M059J (cell line): Measurements from ENCODE around the gene TUBB4A. TPM values are rescaled to one million over a fixed set of nuclear protein-coding genes. Genes with fewer than 3 reads are reported as not detected.

Experiments
- DNase-seq: peaks from one replicate; pipeline ENCODE4 v3.0.0-alpha.2; 2012; ENCODE audit warnings: low read depth
- total RNA-seq: library from RNA; depleted of rRNA; stranded (reverse); fragments of >200 nt; shearing (Covaris generic); gene quantifications from 2 replicates; pipeline ENCODE4 v1.2.3, GENCODE V29; 2014

TUBB4A gene
- total RNA-seq, 1 experiment from 2014 or later: 0.20 TPM

DNA sequence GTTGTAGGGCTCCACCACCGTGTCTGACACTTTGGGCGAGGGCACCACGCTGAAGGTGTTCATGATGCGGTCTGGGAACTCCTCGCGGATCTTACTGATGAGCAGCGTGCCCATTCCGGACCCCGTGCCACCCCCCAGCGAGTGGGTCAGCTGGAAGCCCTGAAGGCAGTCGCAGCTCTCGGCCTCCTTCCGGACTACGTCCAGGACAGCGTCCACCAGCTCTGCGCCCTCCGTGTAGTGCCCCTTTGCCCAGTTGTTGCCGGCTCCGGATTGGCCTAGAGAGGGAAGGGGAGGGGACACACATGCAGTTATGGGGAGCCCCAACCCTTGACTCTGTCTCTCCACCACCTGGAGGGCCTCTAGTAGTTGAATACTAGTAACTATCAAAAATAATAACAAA is 6.2 kb downstream of the TUBB4A start:
- no peak for DNase-seq

DNA sequence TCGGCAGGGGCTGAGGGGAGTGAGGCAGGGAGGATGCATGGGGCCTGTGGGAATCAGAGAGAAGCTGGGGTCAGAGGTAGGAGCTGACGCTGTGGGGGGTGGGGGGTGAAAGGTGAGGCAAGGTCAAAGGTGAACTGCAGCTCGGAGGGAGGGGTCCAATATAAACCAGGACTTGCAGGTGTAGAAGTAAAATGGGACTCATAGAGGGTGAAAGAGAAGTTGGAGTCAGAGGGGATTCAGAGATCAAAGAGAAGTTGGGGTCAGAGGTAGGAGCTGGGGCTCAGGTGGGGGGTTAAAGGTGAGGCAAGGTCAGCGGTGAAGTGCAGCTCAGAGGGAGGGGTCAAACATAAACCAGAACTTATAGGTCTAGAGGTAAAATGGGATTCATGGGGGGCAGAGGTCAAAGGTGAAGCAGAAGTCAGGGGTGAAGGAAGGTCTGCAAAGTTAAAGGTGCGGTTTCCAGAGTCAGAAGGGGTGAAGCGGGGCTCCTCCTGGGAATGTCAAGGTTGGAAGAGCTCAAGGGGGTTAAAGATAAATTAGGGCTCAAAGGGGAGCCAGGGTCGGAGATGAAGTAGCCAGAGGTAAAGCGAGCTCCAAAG is 7.6 kb downstream of the TUBB4A start:
- DNase-seq: no peak

DNA sequence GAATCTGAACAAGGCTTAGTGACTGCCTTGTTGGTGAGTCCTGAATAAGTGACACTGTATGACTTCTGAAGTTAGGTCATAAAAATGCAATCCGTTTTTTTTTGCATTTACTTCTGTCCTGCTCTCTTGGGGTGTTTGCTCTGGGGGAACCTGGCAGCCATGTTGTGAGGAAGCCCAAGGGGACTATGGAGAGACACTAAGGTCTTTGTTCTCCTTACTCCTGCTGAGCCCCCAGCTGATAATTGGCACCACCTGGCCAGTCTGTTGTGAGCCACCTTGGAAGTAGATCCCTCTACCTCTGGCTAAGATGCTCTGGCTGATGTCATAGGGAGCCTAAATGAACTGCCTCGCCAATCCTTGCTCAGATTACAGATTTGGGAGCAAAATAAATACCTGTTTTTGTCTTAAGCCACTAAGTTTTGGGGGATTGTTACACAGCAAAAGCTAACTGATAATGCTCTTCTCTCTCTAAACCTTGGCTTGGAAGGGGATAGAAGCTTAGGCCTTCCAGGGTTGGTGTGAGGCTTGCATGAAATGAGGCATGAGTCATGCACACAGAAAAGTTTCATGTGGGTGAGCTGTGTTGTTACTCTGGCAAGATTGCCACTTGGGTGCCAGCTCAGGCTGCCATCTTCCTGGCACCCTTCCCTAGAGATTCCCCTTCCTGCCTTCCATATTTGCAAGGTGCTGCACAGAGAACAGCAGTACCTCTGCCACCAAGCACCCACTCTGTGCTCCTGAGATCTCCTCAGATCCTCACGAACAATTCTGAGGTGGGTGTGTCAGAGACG is 10.1 kb downstream of the TUBB4A start:
- DNase-seq: peak; percentile 51

DNA sequence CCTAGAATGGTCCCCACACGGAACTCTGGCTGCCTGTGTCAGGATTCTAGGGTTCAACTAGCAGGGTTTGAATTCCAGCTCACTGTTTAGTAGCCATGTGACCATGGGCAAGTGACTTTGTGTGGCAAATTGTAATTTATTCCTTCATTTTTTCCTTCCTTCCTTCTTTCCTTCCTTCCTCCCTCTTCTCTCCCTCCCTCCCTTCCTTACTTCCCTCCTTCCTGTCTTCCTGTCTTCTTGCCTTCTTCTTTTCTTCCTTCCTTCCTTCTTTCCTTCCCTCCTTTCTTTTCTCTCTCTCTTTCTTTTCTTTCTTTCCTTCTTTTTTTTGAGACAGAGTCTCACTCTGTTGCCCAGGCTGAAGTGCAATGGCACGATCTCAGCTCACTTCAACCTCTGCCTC is 12.0 kb downstream of the TUBB4A start:
- no peak for DNase-seq

DNA sequence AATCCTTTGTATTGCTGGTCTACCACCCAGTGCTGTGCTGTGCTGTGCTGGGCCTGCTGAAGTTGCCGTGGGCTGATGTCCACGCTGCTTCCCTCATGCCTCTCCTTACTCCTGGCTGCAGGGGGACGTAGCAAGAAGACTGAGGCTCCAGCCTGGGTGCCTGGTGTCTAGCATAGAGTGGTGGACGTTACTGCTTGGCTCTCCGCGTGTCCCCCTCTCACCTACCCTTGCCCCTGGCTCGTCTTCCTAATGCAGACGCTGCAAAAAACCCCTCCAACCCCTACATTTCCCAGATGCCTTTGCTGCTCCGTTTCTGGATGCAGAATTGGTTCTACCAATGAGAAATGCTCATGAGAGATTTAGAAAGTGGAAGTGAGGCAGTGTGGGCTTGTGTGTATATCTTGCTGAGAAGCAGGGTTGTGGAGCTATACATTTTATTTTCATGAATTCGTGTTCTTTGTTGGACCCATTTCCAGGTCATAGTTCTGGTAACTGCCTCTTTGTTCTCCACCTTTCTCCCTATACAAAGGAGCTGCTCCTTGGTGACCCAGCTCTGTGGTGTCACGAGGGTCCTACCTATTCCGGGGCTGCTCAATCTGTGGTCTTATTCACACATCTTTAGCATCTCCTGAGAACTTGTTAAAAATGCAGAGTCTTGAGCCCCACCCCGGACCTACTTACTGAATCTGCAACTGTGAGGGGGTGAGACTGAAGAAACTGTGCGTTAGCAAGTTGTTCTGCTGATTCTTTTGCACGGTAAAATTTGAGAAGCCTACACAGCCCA is 12.6 kb downstream of the TUBB4A start:
- no peak for DNase-seq

DNA sequence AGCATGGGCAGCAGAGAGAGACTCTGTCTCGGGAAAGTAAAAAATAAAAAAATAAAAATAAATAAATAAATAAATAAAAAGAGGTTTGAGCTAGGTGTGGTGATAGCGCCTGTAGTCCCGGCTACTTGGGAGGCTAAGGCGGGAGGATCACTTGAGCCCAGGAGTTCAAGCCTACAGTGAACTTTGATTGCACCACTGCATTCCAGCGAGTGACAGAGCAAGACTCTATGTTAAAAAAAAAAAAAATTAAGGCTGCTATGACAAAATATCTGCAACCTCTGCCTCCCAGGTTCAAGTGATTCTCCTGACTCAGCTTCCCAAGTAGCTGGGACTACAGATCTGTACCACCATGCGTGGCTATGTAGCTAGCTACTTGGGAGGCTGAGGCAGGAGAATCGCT is 17.3 kb downstream of the TUBB4A start:
- DNase-seq: no peak

DNA sequence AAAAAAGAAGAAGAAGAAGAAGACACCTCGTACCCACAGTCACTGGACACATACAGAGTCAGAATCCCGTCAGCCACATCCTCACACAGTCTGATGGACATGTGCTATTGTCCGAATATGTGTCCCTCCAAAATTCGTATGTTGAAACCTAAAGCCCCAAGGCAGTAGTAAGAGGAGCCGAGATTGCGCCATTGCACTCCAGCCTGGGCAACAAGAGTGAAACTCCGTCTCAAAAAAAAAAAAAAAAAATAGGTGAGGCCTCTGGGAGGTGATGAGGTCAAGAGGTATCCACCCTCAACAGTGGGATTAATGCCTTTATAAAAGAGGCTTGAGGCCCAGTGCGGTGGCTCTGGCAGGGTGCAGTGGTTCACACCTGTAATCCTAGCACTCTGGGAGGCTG is 17.9 kb downstream of the TUBB4A start:
- no peak for DNase-seq

DNA sequence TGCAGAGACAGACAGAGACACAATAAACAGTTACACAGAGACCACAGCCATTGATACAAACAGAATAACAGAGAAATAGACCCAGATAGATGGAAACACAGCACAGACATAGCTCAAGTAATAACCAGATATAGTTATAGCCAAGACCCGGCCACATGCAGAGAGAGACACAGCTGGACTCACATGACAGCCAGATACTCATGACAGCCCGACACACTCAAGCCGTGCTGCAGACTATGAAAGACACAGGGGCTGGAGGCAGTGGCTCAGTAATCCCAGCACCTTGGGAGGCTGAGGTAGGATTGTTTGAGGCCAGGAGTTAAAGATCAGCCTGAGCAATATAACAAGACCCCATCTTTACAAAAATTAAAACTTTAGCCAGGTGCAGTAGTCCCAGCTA is 18.9 kb downstream of the TUBB4A start:
- no peak for DNase-seq

DNA sequence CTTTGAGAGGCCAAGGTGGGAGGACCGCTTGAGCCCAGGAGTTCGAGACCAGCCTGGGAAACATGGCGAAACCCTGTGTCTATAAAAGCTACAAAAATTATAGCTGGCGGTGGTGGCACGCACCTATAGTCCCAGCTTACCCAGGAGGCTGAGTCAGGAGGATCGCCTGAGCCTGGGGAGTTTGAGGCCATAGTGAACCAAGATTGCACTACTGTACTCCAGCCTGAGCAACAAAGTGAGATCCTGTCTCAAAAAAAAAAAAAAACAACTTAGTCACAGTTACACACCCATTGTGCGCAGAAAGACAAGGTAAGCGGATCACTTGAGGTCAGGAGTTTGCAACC is 19.8 kb downstream of the TUBB4A start:
- DNase-seq: no peak

DNA sequence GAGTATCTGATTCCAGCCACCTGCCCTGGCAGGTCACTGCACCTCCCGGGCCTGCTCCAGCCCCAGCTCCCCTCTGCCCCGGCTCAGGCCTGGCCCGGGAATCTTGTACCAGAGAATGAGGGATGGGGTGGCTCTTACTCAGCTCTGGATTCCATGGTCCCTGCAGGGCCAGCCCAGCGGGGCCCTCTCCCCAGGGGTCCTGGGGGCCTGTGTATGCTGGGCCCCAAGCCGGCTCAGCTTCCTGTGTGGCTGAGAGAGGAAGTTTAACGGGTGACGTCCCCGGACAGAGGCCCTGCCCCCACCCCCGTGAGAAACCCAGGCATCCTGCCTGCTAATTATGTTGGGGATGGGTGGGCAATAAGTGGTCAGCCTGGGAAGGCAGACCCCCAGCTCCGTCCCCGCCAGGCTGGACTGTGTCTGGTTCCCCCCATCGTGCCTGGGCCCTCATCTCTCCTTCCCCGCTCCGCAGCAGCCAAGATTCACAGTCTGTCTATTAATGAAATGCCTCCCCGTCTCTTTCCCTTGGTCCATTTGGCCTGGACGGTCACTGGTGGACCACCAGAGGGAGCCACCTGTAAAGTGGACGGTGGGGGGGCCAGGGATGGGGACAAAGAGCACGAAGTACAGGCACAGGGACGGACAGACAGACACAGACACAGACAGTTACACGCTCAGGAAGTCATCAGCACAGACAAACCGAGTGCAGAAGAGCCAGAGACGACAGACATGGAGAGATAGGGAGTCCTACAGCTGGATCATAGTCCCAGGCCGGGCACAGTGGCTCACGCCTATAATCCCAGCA is 20.4 kb downstream of the TUBB4A start, which contains the start of gene DENND1C:
Gene DENND1C, minus strand, starts transcription at position 247 of the 802 bp plus-strand sequence. Its CDS starts 92 bp downstream, at position 155.
- no peak for DNase-seq

DNA sequence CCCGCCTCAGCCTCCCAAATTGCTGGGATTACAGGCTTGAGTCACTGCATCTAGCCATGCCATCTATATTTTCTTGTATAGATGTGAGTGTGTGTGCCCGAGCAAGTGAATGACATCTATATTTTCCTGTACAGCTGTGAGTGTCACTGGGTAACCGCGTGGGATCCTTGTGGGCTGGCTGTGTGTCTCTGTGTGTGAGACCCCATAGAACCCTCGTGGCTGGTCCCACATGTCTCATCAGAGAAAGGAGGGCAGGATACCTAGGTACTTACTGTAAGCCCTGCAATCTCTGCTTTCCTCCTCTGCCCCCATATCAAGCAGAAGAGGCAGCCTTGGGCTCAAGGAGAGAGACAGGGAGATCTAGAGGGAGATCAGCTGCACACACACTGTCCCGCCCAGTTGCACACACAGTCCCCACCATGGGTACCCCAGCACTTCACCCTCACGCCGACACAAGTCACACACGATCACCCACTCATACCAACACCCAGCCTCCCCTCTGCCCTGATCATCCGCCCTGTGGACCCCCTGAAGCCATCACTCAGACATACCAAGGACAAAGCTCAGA is 21.2 kb downstream of the TUBB4A start:
- no peak for DNase-seq

DNA sequence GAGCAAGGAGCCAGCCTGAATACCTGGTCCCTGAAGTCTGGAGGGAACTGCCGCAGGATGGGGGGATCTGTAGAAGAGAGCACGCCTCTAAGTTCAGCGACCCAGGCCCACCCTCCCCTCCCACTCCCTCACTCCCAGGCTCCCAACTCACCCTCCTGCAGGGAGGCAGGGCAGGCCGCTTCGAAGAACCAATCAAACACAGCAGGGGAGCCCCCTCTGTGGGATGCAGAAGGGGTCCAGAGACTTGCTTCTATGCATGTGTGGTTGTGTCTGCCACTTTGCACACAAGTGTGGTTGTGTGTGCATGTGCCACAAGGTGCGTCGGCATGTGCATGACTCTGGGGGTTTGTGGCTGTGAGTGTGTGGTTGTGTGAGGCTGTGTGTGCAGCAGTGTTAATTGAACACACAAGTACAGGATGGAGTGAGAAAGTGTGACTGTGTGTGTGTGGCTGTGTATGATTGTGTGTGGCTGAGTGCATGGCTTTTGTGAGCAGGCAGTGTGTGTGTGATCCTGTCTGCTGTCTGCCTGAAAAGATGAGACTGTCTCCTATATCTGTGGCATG is 22.2 kb downstream of the TUBB4A start:
- no peak for DNase-seq

DNA sequence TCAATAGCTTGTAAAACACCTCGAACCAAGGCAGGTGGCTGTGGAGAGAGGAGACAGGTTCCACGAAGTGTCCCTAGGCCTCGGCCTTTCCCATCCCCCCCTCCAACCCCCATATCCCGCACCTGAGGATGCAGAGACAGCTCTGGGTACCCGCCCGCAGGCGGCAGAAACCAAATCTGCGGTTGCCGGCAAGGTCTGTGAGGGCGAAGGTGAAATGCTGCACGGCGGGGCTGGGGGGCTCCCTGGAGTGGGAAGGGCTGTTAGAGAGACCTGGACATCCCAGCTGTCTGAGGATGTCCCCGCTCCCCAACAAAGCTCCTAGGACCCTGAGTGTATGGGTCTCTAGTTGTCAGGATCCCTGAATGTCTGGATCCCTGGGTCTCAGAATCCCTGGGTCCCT is 23.3 kb downstream of the TUBB4A start:
- DNase-seq: no peak

DNA sequence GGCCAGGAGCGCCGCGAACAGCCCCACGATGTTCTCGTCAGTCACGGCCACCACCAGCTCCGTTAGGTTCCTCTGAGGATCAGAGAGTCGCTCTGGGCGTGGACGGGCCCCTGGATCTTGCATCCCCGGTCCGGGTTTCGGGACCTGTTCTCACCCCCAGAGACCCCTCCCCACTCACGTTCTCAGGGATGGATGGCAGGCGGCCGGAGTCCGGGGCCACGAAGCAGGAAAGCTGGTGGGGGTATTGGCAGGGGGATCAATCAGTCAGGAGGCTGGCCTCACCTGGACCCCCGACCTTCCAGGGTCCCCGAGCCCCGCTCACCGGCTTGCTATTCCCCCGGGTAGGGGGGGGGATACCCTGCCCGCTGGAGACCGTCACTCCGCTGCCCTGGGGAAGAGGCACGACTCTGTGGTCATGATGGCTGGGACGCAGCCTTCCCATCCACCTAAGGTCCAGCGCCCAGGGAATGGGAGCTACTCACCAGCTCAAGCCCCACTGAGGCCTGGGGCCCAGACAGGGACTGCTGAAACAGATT is 25.1 kb downstream of the TUBB4A start:
- no peak for DNase-seq

DNA sequence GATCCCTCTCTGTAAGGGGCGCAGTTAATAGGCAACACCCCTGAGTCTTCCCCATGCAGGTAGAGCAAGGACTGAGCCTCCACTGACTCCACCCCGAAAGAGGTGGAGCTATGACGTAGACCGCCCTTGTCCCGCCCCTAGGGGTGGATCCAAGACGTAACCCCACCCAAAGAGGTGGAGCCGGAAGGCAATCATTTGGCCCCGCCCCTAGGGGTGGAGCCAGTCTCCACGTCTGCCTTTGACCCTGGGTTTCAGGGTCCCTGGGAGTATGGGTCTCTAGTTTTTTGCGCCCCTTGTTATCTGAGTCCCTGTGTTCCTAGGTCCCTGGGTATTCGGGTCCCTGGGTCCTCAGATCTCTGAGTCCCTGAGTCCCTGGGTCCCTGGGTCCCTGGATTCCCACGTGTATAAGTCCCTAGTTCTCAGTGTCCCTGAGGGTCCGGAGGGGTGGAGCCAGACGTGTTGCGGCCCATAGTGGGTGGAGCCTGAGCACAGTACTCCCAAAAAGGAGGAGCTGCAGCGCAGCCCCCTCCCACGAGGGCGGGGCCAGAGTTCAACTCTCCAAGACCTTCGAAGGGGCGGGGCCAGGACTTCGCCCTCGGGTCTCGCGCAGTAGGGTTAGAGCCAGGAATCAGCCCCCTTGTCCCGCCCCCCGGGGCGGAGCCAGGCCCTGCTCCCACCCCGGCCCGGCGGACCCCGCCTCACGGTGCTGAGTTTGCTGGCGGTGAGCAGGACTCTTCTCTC is 25.8 kb downstream of the TUBB4A start:
- DNase-seq: no peak

DNA sequence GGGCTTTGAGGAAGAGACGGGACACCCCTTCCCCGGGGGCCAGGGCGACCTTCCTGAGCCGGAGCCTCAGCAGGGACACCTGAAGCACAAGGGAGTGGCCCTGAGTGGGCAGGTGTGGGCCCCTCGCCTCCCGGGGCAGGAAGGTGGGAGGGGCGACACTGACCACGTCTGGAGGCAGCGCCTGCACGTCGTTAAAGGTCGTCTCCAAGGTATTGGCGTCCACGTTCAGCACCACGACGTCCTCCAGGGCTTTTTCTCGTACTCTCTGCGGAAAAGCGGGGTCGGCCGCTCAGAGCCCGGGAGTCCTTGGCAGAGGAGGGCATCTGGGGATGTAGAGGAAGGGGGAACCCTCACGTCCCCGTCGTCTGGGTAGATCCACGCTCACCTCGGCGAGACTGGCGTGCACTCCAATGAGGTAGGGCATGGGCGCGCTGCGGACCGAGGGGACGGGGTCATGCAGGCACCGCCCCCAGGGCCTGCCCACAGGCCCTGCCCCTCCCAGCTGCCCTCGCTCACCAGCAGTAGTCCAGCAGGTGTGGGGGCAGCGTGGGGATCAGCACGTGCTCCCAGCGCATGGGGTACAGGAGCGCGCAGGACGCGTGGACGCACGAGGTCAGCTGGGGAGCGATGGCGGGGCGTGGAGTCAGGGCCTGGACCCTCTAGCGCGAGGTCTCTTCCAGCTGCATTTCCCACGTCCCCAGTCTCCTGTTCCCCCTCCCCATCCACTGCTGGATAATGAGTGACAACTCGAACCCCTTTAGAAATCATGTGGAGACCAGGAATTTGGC is 26.6 kb downstream of the TUBB4A start:
- DNase-seq: no peak

DNA sequence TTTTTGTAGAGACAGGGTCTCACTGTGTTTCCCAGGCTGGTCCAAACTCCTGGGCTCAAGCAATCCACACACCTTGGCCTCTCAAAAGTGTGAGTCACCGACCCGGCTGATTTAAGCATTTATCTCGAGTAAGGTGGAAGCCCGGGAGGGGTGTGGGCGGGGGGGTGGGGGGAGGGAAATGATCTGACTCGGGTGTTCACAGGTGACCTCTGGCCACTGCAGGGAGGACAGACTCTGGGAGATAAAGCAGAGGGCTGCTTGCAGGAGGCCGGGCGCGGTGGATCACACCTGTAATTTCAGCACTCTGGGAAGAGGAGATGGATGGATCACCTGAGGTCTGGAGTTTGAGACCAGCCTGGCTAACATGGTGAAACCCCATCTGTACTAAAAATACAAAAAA is 28.5 kb downstream of the TUBB4A start:
- DNase-seq: no peak

DNA sequence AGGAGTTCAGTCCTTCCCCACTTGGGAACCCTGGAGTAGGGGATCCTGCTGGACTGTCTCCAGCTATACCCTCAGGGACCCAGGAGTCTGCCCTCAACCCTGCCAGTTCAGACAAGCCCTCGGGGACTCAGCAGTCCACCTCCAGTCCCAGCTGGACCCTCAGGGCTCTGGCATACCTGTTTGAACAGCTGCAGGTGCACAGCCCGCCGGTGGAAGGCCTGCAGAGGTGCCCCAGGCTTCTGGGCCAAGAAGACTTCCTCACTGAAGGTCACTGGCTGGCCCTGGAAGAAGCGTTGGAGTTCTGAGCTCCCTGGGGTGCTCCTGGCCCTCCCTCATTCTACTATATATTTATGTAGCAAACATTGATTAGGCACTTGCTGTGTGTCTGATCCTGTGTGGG is 29.4 kb downstream of the TUBB4A start:
- DNase-seq: no peak

DNA sequence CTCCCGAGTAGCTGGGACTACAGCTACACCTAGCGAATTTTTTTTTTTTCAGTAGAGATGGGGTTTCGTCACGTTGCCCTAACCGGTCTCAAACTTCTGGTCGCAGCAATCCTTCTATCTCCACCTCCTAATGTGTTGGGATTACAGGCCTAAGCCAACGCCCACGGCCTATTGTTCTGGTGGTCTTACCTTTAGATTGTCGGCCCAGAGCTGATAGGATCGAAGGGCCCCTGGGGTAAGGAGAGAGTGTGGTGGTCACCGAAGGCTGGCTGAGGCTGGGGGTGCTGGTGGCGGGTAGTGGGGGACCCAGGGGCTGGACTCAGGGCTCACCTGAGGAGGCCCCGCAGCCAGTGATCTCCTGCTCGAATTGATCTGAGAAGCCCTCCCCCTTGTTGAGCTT is 31.0 kb downstream of the TUBB4A start:
- DNase-seq: no peak

DNA sequence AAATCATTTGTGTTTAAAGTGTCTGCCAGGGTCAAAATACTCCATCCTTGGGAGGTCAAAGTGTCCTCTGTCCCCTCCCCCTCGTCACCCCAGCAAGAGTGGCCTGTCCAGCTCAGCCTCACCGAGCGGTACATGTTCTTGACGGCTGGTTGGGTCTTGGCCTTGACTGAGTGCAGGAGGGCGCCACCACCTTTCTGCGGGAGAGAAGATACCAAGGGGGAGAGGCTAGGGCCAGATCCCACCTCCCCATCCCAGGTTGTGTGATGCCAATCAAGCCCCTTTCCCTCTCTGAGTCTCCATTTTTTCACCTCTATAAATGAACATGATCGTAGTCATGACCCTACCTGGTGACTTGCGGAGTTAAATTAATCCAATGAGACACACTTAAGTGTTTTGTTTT is 31.9 kb downstream of the TUBB4A start:
- no peak for DNase-seq
